Fibroblast of mammary gland (primary cell): ENCODE measurements around the gene TBRG4.
A peak's percentile ranks its signal among the peaks of the same experiment; 100 is the strongest.

ENCODE experiments used
- DNase-seq: peaks from one replicate; pipeline ENCODE4 v3.0.0-alpha.2; 2010; ENCODE audit warnings: low read depth
- H3K4me3 ChIP-seq: 2 replicates; pipeline ENCODE4 v1.5.1; 2011; ENCODE audit warnings: low read depth, mild to moderate bottlenecking, low read length, moderate library complexity; ENCODE audit not compliant: control insufficient read depth
- CTCF ChIP-seq: conservative IDR thresholded peaks from 2 replicates; pipeline ENCODE4 v1.5.1; 2011; ENCODE audit warnings: low read depth, low read length, inconsistent platforms; ENCODE audit not compliant: control insufficient read depth, insufficient read depth

Gene TBRG4

DNA sequence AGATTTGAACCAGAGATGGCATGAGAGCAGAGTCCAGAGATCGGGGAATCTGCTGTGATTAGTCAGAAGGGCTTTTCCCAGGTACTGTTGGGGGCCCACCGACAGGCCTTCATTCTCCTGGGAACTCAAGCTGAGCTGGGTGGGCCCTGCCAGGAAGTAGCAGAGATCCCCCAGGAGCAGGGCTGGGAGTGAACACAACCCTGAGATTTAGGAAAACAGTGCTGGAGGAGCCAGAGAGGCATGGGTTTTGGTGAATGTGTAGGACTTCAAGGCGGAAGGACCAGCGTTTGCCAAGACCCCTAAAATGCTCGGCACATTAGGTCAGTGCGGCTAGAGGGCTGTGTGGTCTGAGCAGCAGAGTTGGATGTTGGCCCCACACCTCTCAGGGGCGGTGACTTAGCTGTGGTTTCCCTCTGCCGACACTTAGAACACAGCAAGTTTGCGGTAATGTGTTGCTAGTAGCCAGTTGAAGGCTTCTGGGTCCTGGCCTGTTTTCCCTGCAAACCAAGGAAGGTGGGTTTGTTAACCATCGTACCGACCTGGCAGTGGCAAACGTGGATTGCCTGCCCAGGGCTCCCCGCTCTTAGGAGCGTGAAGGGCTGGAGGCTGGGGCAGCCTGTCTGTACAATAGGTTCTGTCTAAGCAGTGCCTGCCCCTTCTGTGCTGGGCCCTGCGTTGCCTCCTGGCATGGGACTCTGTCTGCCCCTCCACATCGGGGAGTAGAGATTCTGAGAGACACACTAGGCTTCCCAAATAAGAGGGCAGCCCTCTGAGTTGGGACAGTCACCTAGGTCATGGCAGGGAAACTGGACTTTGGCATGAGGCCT is 36.8 kb downstream of the TBRG4 start:
- H3K4me3 ChIP-seq = no peak overlapping the region
- TF ChIP-seq CTCF = no peak
- DNase-seq = no peak

GRCh38 chr7:45073786-45074527 is 37.5 kb downstream of the TBRG4 start:
- DNase-seq = no peak
- no peak overlapping the region for H3K4me3 ChIP-seq
- TF ChIP-seq CTCF = no peak

GRCh38 chr7:45073031-45073785 is 38.3 kb downstream of the TBRG4 start:
- no peak overlapping the region for H3K4me3 ChIP-seq
- TF ChIP-seq CTCF = no peak
- DNase-seq = peak; percentile 37

- no peak overlapping the region for H3K4me3 ChIP-seq
- peak; percentile 52 for DNase-seq
- TF ChIP-seq CTCF = no peak
Observed at GRCh38 chr7:45072131-45073030, 39.1 kb downstream of the TBRG4 start.

DNA sequence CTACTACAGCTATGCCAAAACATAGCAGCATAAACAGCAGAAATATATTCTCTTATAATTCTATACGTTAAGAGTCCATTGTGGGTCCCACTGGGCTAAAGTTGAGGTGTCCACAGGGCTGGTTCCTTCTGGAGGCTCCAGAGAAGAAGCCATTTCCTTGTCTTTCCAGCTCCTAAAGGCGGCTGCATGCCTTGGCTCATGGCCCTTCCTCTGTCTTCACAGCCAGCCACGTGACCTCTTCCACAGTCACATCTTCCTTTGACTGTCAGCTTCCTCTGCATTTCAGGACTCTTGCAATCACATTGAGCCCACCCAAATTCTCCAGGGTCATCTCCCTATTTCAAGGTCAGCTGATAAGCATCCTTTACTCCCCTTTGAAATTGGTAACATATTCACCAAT is 40.0 kb downstream of the TBRG4 start:
- H3K4me3 ChIP-seq = no peak overlapping the region
- no peak for TF ChIP-seq CTCF
- DNase-seq = peak; percentile 27

- TF ChIP-seq CTCF = no peak
- no peak overlapping the region for H3K4me3 ChIP-seq
- no peak for DNase-seq
Observed at GRCh38 chr7:45070254-45070642, 41.2 kb downstream of the TBRG4 start.
